ENCODE results near the gene ECEL1.
"Not testable (repeated sequence)": the region's sequence is repeated elsewhere in the genome, so short reads cannot be mapped to it uniquely, and the experiment has no call there.

ECEL1 gene

GRCh38 chr2:232458051-232458660 lies 29.5 kb downstream of the ECEL1 start:
- no peak for DNase-seq

GRCh38 chr2:232457121-232458011 lies 30.3 kb downstream of the ECEL1 start:
- no peak for DNase-seq

- DNase-seq: no peak
Observed at GRCh38 chr2:232456296-232457120, 31.1 kb downstream of the ECEL1 start.

GRCh38 chr2:232455426-232456255 lies 32.0 kb downstream of the ECEL1 start, which contains the start of gene ALPI:
Gene ALPI (plus strand): TSS chr2:232456153. CDS start chr2:232456200, 47 bp downstream.
- no peak for DNase-seq

GRCh38 chr2:232454630-232455029 lies 33.0 kb downstream of the ECEL1 start:
- DNase-seq: no peak

- DNase-seq: not testable (repeated sequence)
Observed at GRCh38 chr2:232451645-232452044, 36.0 kb downstream of the ECEL1 start.

GRCh38 chr2:232449964-232450363 lies 37.7 kb downstream of the ECEL1 start:
- no peak for DNase-seq

- DNase-seq: no peak
Observed at GRCh38 chr2:232448304-232448690, 39.3 kb downstream of the ECEL1 start.

GRCh38 chr2:232447638-232448303 lies 39.9 kb downstream of the ECEL1 start:
- DNase-seq: no peak

GRCh38 chr2:232447091-232447620 lies 40.5 kb downstream of the ECEL1 start:
- no peak for DNase-seq

- not testable (repeated sequence) for DNase-seq
Observed at GRCh38 chr2:232446266-232446777, 41.3 kb downstream of the ECEL1 start.

GRCh38 chr2:232445149-232445885 lies 42.3 kb downstream of the ECEL1 start:
- not testable (repeated sequence) for DNase-seq

- no peak for DNase-seq
Observed at GRCh38 chr2:232444409-232445148, 43.1 kb downstream of the ECEL1 start.

- DNase-seq: not testable (repeated sequence)
Observed at GRCh38 chr2:232443669-232444408, 43.8 kb downstream of the ECEL1 start.

- DNase-seq: not testable (repeated sequence)
Observed at GRCh38 chr2:232443047-232443446, 44.6 kb downstream of the ECEL1 start.

GRCh38 chr2:232442431-232442830 lies 45.2 kb downstream of the ECEL1 start:
- DNase-seq: not testable (repeated sequence)

GRCh38 chr2:232441922-232442321 lies 45.7 kb downstream of the ECEL1 start:
- not testable (repeated sequence) for DNase-seq

GRCh38 chr2:232441147-232441651 lies 46.4 kb downstream of the ECEL1 start:
- DNase-seq: no peak
